ENCODE results near the gene ZFP92. TPM values are rescaled to one million over a fixed set of nuclear protein-coding genes. Genes with fewer than 3 reads are reported as not detected.

Gene ZFP92
- total and polyA plus RNA-seq, 2 experiments from 2014 or later = 0.09 TPM; not detected in 1

- no peak overlapping the region for H3K4me3 ChIP-seq
Observed at GRCh38 chrX:153410888-153411254, 401 bp upstream of the ZFP92 start.

DNA sequence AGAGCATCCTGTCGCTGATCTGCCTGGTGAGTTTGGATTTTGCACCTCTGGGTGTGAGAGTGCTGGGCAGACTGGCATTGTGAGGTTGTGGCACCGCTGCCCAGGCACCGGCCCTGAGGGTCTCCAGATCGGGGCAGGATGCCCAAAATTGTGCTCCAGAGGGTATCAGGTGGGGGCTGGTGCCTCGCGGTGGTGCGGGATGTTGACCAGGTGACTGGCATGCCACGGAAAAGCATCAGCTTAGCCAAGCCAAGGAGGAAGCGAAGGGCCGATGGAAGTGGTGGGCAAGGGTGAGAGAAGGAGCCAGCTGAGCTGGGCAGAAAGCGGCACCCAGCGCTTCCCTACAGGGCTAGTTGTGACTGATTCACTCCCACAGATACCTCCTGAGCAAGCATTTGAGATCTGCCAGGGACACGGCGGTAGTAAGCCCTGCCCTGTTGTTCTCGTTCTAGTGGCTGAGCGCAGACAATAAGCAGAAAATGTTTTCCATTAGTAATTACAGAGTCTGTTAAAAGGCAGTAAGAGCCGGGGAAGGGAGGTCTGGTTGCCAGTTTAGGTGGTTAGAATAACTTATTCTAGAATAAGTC lies 809 bp downstream of the ZFP92 start:
- TF ChIP-seq, protein P1, sequence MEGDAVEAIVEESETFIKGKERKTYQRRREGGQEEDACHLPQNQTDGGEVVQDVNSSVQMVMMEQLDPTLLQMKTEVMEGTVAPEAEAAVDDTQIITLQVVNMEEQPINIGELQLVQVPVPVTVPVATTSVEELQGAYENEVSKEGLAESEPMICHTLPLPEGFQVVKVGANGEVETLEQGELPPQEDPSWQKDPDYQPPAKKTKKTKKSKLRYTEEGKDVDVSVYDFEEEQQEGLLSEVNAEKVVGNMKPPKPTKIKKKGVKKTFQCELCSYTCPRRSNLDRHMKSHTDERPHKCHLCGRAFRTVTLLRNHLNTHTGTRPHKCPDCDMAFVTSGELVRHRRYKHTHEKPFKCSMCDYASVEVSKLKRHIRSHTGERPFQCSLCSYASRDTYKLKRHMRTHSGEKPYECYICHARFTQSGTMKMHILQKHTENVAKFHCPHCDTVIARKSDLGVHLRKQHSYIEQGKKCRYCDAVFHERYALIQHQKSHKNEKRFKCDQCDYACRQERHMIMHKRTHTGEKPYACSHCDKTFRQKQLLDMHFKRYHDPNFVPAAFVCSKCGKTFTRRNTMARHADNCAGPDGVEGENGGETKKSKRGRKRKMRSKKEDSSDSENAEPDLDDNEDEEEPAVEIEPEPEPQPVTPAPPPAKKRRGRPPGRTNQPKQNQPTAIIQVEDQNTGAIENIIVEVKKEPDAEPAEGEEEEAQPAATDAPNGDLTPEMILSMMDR (IDR thresholded peaks at IDR 0.05; ENCODE audit: low read depth, low read length) = no peak
- H3K9me3 ChIP-seq (ENCODE audit: low read depth) = no peaks in the 10 kb centered on the region
- DNase-seq (ENCODE audit: low read depth in 1 of 2, low spot score in 1 of 2) = no peak
- no peaks in the 10 kb centered on the region for H3K36me3 ChIP-seq
- no peaks in the 10 kb centered on the region for H3K4me1 ChIP-seq (ENCODE audit: low read depth)
- H3K4me3 ChIP-seq = no peak overlapping the region
- peaks cover 19% of the 10 kb centered on the region for H3K27me3 ChIP-seq
- no peak overlapping the region for H3K27ac ChIP-seq

More at GRCh38 chrX:153410888-153411254, 401 bp upstream of the ZFP92 start:
- H3K4me1 ChIP-seq (ENCODE audit: low read depth) = no peaks in the 10 kb centered on the region
- H3K27me3 ChIP-seq = peaks cover 19% of the 10 kb centered on the region
- TF ChIP-seq, protein P1 (IDR thresholded peaks at IDR 0.05; ENCODE audit: low read depth, low read length) = no peak
- H3K27ac ChIP-seq = no peak overlapping the region
- no peaks in the 10 kb centered on the region for H3K36me3 ChIP-seq
- H3K9me3 ChIP-seq (ENCODE audit: low read depth) = no peaks in the 10 kb centered on the region
- DNase-seq (ENCODE audit: low read depth in 1 of 2, low spot score in 1 of 2) = no peak

DNA sequence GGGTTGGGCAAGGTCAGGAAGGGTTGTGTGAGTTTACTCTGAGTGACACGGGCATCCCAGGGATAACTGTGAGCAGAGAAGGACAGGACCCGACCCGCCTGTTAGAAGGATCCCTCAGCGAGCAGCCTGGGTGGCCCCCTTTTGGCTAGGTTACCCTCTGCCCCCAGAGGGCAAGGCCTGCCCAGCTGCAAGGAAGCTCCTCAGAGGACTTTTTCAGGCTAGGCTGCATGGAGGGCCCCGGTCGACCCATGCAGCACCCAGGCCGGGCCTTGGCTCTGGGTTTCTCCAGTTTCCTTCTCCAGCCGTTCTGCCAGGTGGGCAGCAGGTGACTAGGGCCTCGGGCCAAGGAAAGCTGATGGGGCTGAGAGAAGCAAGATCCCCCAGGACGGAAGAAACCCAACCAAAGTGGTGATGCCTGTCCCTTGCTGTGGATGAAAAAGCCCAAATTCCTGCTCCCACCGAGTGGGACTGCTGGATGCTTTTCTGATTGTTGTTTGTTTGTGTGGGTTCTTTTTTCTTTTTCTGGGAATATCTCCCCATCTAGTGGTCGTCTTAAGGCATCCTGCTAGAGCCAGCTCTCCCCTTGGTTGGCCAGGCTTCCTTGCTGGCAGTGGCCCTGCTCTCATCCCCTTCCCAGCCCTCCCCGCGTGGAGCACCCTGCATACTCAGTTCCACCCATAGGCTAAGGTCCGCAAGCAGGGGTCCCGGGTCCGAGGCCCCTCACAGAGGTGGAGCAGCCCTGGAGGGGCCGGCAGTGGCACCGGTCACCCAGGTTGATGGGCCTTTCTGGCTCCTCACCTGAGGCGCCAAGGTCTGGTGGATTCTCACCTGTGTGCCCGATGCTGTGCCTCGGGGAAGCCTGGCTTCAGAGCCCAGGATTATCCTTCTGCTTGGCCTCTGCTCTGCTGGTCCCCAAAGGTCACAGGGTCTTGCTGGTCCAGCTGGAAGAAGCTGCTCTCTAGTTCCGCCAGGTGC lies 1.8 kb downstream of the ZFP92 start:
- no peaks in the 10 kb centered on the region for H3K36me3 ChIP-seq

GRCh38 chrX:153413731-153414130 lies 2.5 kb downstream of the ZFP92 start:
- TF ChIP-seq, protein P1 (IDR thresholded peaks at IDR 0.05; ENCODE audit: low read depth, low read length) = no peak
- no peaks in the 10 kb centered on the region for H3K4me1 ChIP-seq (ENCODE audit: low read depth)
- no peak for DNase-seq (ENCODE audit: low read depth in 1 of 2, low spot score in 1 of 2)
- peaks cover 19% of the 10 kb centered on the region for H3K27me3 ChIP-seq
- H3K27ac ChIP-seq = no peak overlapping the region
- H3K4me3 ChIP-seq = no peak overlapping the region
- no peaks in the 10 kb centered on the region for H3K36me3 ChIP-seq
- H3K9me3 ChIP-seq (ENCODE audit: low read depth) = no peaks in the 10 kb centered on the region

More for the DNA sequence above, 1.8 kb downstream of the ZFP92 start:
- H3K4me1 ChIP-seq (ENCODE audit: low read depth) = no peaks in the 10 kb centered on the region
- H3K4me3 ChIP-seq = no peak overlapping the region
- H3K27me3 ChIP-seq = peaks cover 19% of the 10 kb centered on the region
- H3K27ac ChIP-seq = no peak overlapping the region
- TF ChIP-seq, protein P1 (IDR thresholded peaks at IDR 0.05; ENCODE audit: low read depth, low read length) = no peak
- DNase-seq (ENCODE audit: low read depth in 1 of 2, low spot score in 1 of 2) = no peak
- no peaks in the 10 kb centered on the region for H3K9me3 ChIP-seq (ENCODE audit: low read depth)

DNA sequence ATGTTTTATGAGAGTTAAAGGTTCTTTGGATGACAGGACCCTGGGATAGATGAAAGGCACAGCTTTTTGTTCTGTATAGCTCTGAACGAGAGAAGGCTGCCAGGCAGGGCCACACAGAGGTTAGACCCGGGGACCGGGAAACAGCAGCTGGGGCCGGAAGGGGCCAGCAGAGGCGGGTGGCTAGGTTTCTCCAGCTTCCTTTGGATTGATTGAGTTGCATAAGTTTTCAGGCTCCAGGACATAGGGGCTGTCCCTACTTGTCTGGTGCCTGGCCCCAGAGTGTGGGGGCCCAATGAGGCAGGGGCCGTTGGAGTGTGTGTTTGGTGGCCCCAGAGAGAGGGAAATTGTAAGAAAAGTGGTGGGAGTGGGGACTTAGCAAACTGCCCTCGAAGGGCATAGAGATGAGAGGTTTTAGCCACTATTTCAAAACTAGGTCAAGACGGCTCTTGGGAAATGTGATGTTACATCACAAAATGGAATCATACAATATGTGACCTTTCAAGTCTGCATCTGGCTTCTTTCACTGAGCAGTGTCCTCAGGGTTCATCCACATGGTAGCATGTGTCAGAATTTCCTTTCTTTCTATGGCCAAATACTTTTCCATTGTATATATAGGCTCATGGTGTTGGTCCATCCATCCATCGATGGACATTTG lies 3.7 kb downstream of the ZFP92 start:
- no peak overlapping the region for H3K4me3 ChIP-seq
- H3K4me1 ChIP-seq (ENCODE audit: low read depth) = no peaks in the 10 kb centered on the region
- H3K36me3 ChIP-seq = no peaks in the 10 kb centered on the region
- DNase-seq (ENCODE audit: low read depth in 1 of 2, low spot score in 1 of 2) = peak in 1 of 2 donors; percentile 55
- no peaks in the 10 kb centered on the region for H3K9me3 ChIP-seq (ENCODE audit: low read depth)
- H3K27me3 ChIP-seq = peaks cover 19% of the 10 kb centered on the region
- H3K27ac ChIP-seq = no peak overlapping the region
- TF ChIP-seq, protein P1 (IDR thresholded peaks at IDR 0.05; ENCODE audit: low read depth, low read length) = no peak
